T-helper 1 cell (primary cell): Measurements from ENCODE around the gene VGF.
"Not testable (repeated sequence)": the region's sequence is repeated elsewhere in the genome, so short reads cannot be mapped to it uniquely, and the experiment has no call there.

Experiments used
- DNase-seq, 5 donors: peaks; one replicate each; pipeline ENCODE4 v3.0.0-alpha.2; 2012 to 2020

The VGF gene

DNA sequence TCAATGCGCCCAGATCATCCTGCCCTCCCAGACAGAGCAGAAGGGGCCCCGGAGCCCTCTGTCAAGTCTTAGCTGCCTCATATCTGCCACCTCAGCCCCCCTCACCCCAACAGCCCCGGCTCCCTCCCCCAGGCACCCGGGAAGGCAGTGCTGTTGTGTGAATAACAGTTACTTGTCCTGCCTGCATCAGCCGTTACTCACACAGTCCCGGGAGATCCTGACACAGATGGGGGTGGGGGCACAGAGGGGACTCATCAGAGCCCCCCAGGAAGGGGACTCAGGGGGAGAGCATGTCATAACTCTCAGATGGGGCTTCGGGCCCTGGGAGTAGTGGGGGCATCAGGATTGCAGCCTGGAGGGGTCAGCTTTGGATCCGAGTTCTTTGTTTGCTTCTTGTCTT lies 50.9 kb downstream of the VGF start:
- no peak for DNase-seq

DNA sequence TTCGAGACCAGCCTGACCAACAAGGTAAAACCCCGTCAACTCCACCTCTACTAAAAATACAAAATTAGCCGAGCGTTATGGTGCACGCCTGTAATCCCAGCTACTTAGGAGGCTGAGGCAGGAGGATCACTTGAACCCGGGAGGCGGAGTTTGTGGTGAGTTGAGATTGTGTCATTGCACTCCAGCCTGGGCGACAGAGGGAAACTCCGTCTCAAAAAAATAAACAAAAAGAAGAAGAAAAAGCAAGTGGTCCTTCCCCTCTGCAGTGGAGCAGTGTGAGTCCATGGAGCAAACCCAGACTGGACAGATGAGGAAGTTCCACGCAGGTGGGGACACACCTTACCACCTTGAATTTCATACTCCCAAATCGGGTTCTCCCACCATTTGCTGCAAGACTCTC lies 51.5 kb downstream of the VGF start:
- DNase-seq = no peak

DNA sequence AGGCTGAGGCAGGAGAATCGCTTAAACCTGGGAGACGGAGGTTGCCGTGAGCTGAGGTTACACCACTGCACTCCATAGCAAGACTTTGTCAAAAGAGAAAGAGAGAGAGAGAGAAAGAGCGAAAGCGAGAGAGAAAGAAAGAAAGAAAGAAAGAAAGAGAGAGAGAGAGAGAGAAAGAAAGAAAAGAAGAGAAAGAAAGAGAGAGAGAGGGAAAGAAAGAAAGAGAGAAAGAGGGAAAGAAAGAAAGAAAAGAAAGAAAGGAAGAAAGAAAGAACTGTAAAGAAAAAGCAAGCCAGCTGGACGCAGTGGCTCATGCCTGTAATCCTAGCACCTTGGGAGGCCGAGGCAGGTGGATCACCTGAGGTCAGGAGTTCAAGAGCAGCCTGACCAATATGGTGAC lies 52.2 kb downstream of the VGF start:
- not testable (repeated sequence) for DNase-seq
